GM12801 (cell line): ENCODE data around the gene LAG3.

ENCODE experiments used
- CTCF ChIP-seq: IDR thresholded peaks from one replicate; pipeline ENCODE4 v1.5.1; 2011; ENCODE audit warnings: control low read depth; ENCODE audit not compliant: insufficient read length; ENCODE audit errors: extremely low read depth

LAG3 gene

GRCh38 chr12:6791931-6792520, 19.7 kb downstream of the LAG3 start:
- TF ChIP-seq CTCF = no peak

DNA sequence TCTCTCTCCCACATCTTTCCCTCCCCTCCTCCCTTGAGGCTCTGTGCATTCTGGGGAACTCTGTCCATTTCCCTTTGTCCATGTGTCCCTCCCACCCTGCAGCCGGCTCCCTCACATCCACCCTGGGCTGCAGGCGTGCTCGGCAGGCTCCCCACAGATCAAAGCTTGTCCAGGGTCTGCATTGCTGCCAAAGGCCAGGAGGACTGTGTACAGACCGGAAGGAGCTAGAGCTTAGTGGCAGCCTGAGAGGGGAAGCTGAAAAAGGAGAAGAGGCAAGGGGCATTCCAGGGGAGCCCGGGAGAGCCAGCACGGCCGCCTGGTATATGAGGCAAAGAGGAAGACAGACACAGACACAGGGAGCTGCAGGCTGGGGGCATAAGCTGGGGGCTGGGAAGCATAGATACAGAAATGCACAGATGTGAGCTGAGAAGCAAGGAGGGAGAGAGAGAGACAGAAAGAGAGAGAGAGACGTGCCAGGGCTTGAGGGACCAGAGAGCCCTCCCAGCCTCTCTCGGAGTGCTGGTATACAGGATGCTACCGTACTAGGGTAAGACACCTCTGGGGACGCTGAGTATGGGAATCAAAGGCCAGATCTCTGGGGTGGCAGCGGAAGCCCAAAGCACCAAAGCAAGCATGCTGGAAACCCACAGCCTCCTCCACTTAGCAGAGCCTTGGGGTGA, 20.3 kb downstream of the LAG3 start:
- TF ChIP-seq CTCF = no peak

DNA sequence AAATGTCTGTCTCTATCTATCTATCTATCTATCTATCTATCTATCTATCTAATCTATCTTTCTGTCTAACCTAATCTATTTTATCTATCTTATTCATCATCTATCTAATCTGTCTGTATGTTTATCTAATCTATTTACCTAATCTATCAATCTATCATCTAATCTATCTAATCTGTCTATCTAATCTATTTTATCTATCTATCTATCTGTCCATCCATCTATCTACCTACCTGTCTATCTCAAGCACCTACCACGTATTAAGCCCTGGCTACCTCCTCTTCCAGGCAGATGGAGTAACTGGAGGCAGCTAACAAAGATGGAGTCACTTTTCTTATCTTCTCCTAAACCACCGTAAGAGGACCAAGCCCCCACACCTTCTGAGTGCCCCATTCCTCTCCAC, 22.8 kb downstream of the LAG3 start:
- TF ChIP-seq CTCF = no peak

DNA sequence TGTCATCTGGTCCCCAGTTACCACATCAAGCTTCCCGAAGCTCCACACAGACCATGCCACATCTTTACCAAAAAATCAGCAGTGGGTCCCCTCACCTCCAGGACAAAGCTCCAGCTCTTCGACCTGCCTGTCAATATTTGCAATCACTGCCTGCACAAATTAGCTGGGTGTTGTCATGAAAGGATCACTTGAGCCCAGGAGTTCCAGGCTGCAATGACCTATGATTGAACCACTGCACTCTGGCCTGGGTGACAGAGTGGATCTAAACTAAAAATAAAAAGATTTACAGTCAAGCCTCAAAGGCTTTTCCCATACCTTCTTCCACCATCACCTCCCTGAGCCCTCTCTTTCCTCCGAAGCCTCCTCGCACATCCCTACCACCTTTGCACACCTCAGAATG, 24.3 kb downstream of the LAG3 start:
- TF ChIP-seq CTCF = no peak

- TF ChIP-seq CTCF = no peak
These were observed 26.8 kb downstream of the LAG3 start for GRCh38 chr12:6799147-6799546.

DNA sequence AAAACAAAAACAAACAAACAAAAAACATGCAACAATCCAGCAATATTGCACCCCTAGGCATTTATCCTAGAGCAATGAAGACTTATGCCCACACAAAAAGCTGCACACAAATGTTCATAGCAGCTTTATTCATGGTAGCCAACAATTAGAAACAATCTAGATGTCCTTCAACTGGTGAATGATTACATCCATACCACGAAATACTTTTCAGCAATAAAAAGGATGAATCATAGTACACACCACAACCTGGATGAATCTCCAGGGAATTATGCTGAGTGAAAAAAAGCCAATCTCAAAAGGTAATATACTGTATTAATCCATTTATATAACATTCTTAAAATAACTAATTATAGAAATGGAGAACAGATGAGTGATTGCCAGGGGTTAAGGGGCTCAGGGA, 34.9 kb downstream of the LAG3 start:
- no peak for TF ChIP-seq CTCF

GRCh38 chr12:6809056-6809455, 36.7 kb downstream of the LAG3 start:
- no peak for TF ChIP-seq CTCF

DNA sequence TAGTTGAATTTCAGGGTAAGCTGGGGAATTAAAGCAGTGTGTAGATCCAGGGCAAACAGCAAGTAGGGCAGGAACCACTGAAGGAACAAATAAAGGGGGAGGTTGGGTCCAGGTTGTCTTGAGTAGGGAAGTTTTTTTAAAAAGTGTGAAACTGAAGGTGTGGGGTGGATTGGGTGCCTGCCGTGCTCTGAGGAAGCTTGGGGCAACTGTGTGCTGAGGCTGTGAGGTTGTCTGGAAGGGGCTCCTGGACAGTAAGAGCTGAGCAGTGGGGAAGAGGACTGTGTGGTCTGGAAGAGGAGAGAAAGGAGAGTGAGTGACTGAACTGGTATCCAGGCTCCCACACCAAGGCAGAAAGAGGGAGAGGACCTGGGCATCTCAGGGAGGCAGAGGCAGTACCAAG, 38.4 kb downstream of the LAG3 start:
- TF ChIP-seq CTCF = no peak
